Activated T-cell treated with anti-CD3 and anti-CD28 coated beads, Interleukin-2, amount 50 U/mL, for 72 hours (primary cell): ENCODE data around the gene C6orf89. TPM values are rescaled to one million over a fixed set of nuclear protein-coding genes. Genes with fewer than 3 reads are reported as not detected.

Experiments
- ATAC-seq, 2 donors: fragments of 150-1000 bp; cut with Tn5 transposase; replicated peaks in 1 of 2; 2 replicates each; pipeline ENCODE4 v1.10.0; 2021; ENCODE audit warnings: moderate library complexity in 2 of 2, mild to moderate bottlenecking in 1 of 2
- DNase-seq, 2 donors: peaks; one replicate each; pipeline ENCODE4 v3.0.0; 2021 to 2022; ENCODE audit warnings: mixed read lengths in 1 of 2
- H3K27ac Mint-ChIP-seq: one replicate; pipeline ENCODE4 v1.8.0; 2022; ENCODE audit warnings: mild to moderate bottlenecking, moderate library complexity, mixed read lengths
- H3K27me3 Mint-ChIP-seq: one replicate; pipeline ENCODE4 v1.8.0; 2022; ENCODE audit warnings: low read depth, mixed read lengths
- H3K36me3 Mint-ChIP-seq, 2 donors: one replicate each; pipeline ENCODE4 v1.8.0; 2022; ENCODE audit warnings: mixed read lengths in 2 of 2, mild to moderate bottlenecking in 1 of 2; ENCODE audit not compliant: insufficient read depth in 2 of 2
- H3K4me1 Mint-ChIP-seq: one replicate; pipeline ENCODE4 v1.8.0; 2022; ENCODE audit warnings: low read depth, mixed read lengths
- H3K4me3 Mint-ChIP-seq, 2 donors: one replicate each; pipeline ENCODE4 v1.8.0; 2022; ENCODE audit warnings: mild to moderate bottlenecking in 2 of 2, mixed read lengths in 2 of 2, moderate library complexity in 2 of 2
- H3K9me3 Mint-ChIP-seq, 2 donors: one replicate each; pipeline ENCODE4 v1.8.0; 2022; ENCODE audit warnings: mixed read lengths in 2 of 2
- total RNA-seq, 2 donors: library from RNA; stranded (reverse); gene quantifications; one replicate each; pipeline ENCODE4 v1.2.3, GENCODE V29; 2022

C6orf89 gene
- total RNA-seq, 2 donors from 2014 or later: 53.1 to 54.6 TPM

DNA sequence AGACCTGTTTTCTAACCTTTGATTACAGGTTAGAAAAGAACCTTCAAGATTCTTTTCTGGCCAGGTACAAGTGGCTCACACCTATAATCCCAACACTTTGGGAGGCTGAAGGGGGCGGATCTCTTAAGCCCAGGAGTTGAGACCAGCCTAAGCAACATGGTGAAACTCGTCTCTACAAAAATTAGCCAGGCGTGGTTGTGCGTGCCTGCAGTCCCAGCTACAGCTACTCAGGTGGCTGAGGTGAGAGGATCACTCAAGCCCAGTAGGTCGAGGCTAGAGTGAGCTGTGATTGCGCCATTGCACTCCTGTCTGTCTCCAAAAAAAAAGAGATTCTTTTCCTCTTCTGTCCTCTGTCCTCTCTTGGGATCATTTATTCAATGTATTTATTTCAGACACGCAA, 25.6 kb upstream of the C6orf89 start:
- Mint-ChIP-seq H3K4me1 (peaks cover 16% of the 10 kb centered on the region), H3K4me3 (no peak overlapping the region), H3K27me3 (no peaks in the 10 kb centered on the region), H3K9me3 (no peaks in the 10 kb centered on the region), H3K27ac (no peak overlapping the region), H3K36me3 (peaks cover 4 to 24% of the 10 kb centered on the region in 2 donors)
- DNase-seq (no peak), ATAC-seq (no peak)

DNA sequence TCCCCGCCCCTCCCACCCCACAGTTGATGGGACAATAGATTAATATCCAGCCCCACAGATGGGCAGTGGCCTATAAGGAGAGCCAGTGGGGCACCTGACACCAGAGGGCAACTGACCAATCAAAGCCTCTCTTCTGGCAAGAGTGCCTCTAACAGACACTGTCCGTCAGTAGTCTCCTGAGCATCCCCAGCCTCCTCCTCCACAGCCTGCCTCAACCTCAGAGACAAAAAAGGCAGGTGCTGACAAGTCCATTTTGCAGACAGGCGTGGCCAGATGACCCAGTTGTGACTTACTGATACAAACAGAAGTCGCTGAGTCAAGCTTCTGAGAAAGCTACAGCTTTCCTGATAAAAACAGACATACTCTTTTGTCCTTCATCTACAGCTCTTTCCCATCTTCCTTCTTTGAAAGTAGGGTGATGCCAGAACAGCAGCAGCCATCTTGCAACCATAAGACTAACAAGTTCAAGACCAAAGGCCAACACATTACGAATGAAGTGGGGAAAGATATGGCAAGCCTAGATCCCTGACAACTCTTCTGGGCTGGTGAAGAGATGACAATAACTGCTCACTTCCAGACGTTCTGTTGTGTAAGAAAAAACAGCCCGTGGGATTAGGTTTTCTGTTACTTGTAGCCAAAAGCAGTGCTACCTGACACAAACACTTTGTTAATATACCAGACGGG, 23.4 kb upstream of the C6orf89 start:
- no peak overlapping the region for H3K4me3 Mint-ChIP-seq
- H3K9me3 Mint-ChIP-seq: no peaks in the 10 kb centered on the region
- peak in 1 of 2 donors; percentile 47 for ATAC-seq
- H3K36me3 Mint-ChIP-seq: peaks cover 5 to 36% of the 10 kb centered on the region in 2 donors
- no peaks in the 10 kb centered on the region for H3K27me3 Mint-ChIP-seq
- H3K27ac Mint-ChIP-seq: peak overlapping the region; percentile 15
- DNase-seq: no peak
- peaks cover 36% of the 10 kb centered on the region for H3K4me1 Mint-ChIP-seq

DNA sequence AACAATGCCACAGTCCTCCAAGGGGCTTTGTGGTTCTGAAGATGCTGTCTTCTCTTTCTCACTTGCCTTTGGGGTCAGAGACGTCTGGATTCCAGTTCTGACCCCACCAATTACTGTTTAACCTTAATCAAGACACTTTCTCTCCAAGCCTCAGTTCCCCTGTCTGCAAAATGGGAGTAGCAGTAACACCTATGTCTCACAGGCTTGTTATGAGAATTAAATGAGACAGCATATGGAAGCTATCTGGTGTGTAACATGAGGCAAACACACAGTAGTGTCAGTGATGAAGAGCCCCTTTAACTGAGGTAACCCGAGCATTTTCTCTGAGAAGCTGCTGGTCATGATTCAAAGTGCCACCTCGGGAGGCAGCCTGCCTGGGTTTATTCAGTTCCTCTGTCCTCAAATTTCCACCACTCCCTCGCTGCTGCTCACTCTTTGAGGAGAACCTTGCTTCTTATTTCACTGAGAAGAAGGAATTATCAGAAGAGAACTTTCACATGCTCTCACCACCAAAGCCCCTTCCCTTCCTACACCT, 22.8 kb upstream of the C6orf89 start:
- Mint-ChIP-seq H3K36me3 (peaks cover 7 to 42% of the 10 kb centered on the region in 2 donors), H3K4me1 (peaks cover 42% of the 10 kb centered on the region), H3K9me3 (no peaks in the 10 kb centered on the region), H3K27me3 (no peaks in the 10 kb centered on the region), H3K27ac (no peak overlapping the region), H3K4me3 (no peak overlapping the region)
- no peak for ATAC-seq
- no peak for DNase-seq

DNA sequence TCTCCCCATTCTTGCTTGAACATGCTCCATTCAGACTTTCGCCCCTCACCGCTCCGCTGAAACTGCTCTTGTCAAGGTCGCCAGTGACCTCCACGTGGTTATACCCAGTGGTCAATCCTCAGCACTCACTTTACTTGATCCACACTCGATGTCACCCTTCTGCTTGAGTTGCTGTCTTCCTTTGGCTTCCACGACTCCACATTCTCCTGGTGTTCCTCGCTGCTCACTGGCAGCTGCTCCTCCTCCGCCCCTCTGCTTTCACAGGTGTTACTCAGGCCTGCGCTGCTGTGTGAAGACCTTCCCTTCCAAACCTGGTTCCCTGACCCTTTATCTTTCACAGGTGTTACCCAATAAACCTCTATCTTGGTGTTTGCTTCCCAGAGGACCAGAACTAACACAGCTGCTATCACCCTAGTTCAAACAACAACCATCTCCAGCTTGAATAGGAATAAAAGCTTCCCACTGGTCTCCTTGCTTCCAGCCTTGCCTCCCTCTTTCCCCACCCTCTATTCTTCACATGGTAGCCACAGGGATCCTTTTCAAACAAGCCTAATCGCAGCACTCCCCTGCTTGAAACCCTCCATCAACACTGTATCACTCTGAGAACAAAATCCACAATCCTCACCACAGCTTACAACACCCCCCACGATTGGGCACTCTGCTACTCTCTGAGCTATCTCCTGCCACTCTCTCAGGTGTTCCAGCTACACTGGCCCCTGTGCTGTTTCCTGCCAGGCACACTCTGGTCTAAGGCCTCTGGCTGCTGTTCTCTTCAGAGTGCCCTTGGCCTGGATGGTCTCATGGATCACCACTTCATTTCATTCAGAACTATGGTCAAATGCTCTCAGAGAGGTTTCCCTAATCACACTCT, 21.8 kb upstream of the C6orf89 start:
- no peaks in the 10 kb centered on the region for H3K9me3 Mint-ChIP-seq
- no peak overlapping the region for H3K4me3 Mint-ChIP-seq
- no peak for ATAC-seq
- H3K27me3 Mint-ChIP-seq: no peaks in the 10 kb centered on the region
- no peak overlapping the region for H3K27ac Mint-ChIP-seq
- no peak for DNase-seq
- H3K36me3 Mint-ChIP-seq: peaks cover 10 to 42% of the 10 kb centered on the region in 2 donors
- H3K4me1 Mint-ChIP-seq: peaks cover 47% of the 10 kb centered on the region

DNA sequence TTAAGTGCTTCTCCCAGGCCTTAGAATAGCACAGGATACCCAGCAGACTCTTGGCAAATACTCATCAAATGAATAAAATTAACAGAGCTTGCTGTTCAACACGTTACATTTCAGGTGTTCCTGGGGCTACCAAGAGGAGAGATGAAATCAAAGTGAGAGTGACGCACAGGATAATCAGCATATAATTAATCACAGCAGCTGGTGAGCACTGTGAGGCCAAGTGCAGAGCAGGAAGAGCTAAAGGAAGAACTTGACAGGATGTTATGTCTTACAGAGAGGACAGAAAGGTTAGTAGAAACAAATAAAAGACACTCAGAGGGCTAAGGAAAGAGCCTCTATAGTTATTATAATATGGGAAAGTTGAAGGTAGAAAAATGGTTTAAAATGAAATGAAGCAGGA, 19.9 kb upstream of the C6orf89 start:
- Mint-ChIP-seq H3K9me3 (no peaks in the 10 kb centered on the region), H3K4me3 (peak overlapping the region in 1 of 2 donors; percentile 29), H3K27me3 (no peaks in the 10 kb centered on the region), H3K27ac (peak overlapping the region; percentile 76), H3K4me1 (peaks cover 58% of the 10 kb centered on the region), H3K36me3 (peaks cover 11 to 51% of the 10 kb centered on the region in 2 donors)
- ATAC-seq (no peak), DNase-seq (no peak)

DNA sequence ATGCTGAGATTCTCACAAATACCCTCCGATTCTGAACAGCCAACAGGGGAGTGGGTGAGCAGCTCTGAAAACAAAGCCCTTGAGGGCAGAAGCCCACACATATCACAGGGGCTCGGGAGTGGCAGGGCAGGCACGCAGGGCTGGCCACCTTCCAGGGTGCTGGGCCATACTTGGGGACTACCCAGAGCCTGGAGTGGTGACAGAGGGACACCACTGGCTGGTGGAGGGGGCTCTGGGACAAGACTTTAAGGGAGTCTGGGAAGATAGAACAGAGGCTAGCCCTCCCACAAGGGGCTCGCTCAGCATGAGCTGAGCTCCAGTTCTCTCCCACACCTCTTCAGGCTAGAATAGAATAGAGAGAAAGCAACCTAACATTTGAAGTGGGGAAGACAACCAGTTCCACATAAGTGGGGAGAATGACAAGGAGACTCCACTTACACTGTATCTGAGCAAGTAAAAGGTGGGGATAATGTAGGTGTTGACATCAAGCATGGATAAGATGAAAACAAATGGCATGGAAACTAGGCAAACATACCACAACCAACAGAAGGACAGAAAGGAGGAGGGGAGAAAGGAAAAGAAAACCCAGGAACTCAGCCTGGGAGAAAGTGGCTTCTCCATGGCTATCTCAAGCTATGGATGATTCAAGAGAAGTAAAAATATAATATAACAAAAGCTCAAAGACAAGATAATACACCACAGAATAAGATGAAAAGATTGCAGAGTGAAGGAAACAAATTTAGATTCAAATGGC, 18.1 kb upstream of the C6orf89 start:
- peaks cover 12 to 49% of the 10 kb centered on the region in 2 donors for H3K36me3 Mint-ChIP-seq
- peaks cover 72% of the 10 kb centered on the region for H3K4me1 Mint-ChIP-seq
- ATAC-seq (no peak), DNase-seq (no peak)
- peak overlapping the region; percentile 66 for H3K27ac Mint-ChIP-seq
- H3K4me3 Mint-ChIP-seq: peak overlapping the region in 1 of 2 donors; percentile 19
- no peaks in the 10 kb centered on the region for H3K9me3 Mint-ChIP-seq
- no peaks in the 10 kb centered on the region for H3K27me3 Mint-ChIP-seq

DNA sequence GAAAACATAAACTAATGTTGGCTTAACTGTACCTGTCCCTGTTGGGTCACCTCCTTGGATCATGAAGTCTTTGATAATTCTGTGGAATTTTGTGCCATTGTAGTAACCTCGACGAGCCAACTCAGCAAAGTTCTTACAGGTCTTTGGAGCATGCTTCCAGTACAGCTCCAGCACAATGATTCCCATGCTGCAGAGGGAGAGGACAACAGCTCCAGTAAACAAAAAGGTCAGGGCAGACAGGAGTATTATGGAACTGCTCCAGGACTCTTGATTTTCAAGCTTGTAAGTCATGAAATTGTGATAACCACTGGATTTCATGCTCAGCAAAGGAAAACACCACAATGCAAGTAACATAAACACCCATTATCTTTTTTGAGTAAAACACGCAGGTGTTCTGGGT, 14.1 kb upstream of the C6orf89 start:
- H3K4me3 Mint-ChIP-seq: peak overlapping the region in 1 of 2 donors; percentile 62
- ATAC-seq (no peak), DNase-seq (no peak)
- H3K27me3 Mint-ChIP-seq: peaks cover 3% of the 10 kb centered on the region
- H3K4me1 Mint-ChIP-seq: peaks cover 67% of the 10 kb centered on the region
- H3K9me3 Mint-ChIP-seq: no peaks in the 10 kb centered on the region
- H3K36me3 Mint-ChIP-seq: peaks cover 9 to 35% of the 10 kb centered on the region in 2 donors
- H3K27ac Mint-ChIP-seq: no peak overlapping the region

DNA sequence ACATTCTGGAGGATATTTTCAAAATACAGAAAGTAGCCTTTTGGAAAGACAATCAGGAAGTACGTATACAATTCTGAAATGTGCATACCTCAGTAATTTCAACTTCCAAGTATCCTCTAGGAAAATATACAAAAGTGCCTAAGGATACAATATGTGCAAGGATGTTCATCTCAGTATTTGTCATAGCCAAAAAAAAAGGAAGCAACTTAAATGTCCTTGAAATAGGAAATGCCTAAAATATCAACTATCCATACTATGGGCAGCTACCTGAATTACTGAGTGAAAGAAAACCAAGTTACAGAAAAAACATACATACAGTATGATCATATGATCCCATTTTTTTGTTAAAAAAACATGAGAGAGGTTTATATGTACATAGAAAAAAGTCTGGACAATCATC, 12.6 kb upstream of the C6orf89 start:
- Mint-ChIP-seq H3K27ac (peak overlapping the region; percentile 98), H3K4me1 (peaks cover 54% of the 10 kb centered on the region)

DNA sequence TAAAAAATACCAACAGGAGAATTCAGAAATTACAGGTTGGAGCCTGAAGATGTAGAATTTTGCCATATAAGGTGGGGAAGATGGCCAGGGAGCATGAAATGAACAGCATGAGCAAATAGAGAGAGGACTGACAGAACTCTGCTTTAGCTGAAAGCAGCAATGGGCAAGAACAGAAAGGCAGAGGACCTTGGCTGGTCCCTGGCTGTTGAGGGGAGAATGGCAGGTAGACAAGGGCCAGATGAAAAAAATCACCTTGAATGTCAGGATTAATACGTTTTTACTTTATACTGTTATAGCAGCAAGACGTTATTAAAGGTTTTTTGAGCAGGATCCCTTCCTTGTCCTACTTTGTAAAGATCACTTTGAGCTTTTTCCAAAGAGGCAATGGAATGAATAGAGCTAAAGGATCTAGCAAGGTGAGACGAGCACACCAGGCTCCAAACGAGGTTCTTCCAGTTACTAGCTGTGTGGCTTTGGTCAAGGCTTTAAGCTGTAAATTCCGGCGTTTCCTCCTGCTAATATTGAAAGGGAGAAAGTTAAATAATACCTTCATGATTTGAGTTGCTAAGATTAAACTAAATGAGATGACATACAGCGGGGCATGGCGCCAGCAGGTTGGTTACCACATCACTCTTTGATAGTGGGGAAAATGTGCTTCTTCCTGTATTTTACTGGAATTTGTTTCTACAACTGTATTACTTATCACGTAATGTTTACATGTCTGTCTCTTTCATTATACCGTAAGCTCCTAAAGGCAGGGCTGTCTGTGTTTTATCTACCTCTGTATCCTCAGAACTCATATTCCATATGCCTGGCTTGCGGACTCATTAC, 11.9 kb upstream of the C6orf89 start:
- Mint-ChIP-seq H3K27me3 (peaks cover 8% of the 10 kb centered on the region), H3K27ac (peak overlapping the region; percentile 98), H3K36me3 (peaks cover 4 to 21% of the 10 kb centered on the region in 2 donors), H3K4me3 (peak overlapping the region; percentile 87 to 97), H3K4me1 (peaks cover 50% of the 10 kb centered on the region), H3K9me3 (no peaks in the 10 kb centered on the region)
- ATAC-seq: peak in 1 of 2 donors; percentile 0
- peak in 1 of 2 donors; percentile 28 for DNase-seq

More for the DNA sequence above, 12.6 kb upstream of the C6orf89 start:
- no peak for ATAC-seq
- Mint-ChIP-seq H3K27me3 (peaks cover 8% of the 10 kb centered on the region), H3K36me3 (peaks cover 5 to 23% of the 10 kb centered on the region in 2 donors), H3K4me3 (peak overlapping the region; percentile 87 to 97), H3K9me3 (no peaks in the 10 kb centered on the region)
- DNase-seq: no peak

DNA sequence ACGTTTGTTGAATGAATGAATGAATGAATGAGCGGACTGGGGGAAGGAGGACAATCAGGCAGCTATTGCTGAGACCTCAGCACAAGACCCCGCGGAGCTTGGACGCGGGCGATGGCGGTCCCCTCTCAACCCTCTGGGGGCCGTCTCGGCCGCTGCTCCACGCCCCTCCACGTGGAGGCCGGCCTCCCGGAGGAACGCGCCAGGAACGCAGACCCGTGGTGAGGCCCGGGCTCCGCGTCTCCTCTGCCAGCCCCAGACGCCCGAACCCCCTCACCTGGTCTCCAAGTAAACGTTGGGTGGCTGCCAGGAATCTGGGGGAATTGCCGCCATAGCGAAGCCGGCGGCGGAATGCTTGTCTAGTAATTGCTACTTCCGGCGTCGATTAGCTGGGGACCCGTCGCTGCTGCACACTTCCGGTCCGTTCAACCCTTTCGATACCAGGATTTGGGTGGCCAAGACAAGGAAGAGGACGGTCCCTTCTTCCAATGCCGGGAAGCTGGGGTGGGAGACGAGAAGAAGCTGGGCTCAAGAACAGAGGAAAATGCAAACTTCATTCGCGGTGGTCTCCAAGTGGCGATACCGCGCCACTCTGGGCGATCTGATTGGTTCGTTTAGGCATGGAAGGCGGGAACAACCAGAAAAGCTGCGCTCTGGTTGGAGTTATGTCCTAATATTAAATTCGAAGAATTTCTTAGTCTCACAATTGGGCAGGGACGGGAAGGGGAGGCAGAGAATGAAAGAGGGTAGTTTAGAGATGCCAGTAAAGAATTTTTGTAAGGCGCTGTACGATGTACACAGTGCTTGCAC, 11.1 kb upstream of the C6orf89 start, which contains the start of gene PPIL1:
TSS of gene PPIL1 (minus strand) at position 361 of the 807 bp plus-strand sequence. CDS start at position 330, 31 bp downstream.
- Mint-ChIP-seq H3K9me3 (no peaks in the 10 kb centered on the region), H3K4me1 (peaks cover 46% of the 10 kb centered on the region), H3K27me3 (peaks cover 15% of the 10 kb centered on the region), H3K36me3 (peaks cover 4 to 16% of the 10 kb centered on the region in 2 donors), H3K4me3 (peak within 1 kb of the TSS; percentile 87 to 97), H3K27ac (peak within 1 kb of the TSS; percentile 100)
- ATAC-seq (peak; percentile 68 to 74), DNase-seq (peak; percentile 81 to 82)

DNA sequence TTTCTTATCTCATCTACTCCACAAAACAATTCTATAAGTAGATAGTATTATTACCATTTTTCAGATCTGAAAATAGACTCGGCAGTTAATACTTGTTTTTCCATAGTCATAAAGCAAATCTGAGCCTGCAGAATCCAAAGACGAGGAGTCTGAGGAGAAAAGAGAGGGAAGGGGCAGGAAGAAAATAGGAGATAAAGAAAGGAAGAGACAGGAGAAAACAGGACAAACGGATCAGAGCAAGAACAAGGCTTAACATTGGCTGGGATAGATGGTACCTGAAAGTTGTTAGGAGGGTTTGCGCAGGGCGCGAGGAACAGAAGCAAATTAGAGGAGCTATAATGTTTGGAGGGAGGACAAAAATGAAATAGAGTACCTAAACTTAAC, 10.5 kb upstream of the C6orf89 start:
- Mint-ChIP-seq H3K27me3 (peaks cover 16% of the 10 kb centered on the region), H3K4me3 (peak overlapping the region; percentile 87 to 97), H3K36me3 (peaks cover 4 to 12% of the 10 kb centered on the region in 2 donors), H3K4me1 (peaks cover 40% of the 10 kb centered on the region), H3K9me3 (no peaks in the 10 kb centered on the region), H3K27ac (peak overlapping the region; percentile 100)
- ATAC-seq: no peak
- DNase-seq: no peak
